Esophagus muscularis mucosa (tissue), 3 donors: ENCODE measurements around the gene PMF1.
"Not testable (repeated sequence)": the region's sequence is repeated elsewhere in the genome, so short reads cannot be mapped to it uniquely, and the experiment has no call there.

Experiments
- POLR2A ChIP-seq: fragments of 450-650 bp; IDR thresholded peaks from one replicate; pipeline ENCODE4 v1.6.1; 2017; ENCODE audit warnings: antibody characterized with exemption, moderate library complexity, mild to moderate bottlenecking, low read depth
- POLR2AphosphoS5 ChIP-seq, 2 donors: sonication (generic); formaldehyde crosslinking; IDR thresholded peaks; one replicate each; pipeline ENCODE4 v1.6.1; 2017; ENCODE audit warnings: antibody characterized with exemption in 2 of 2
- TF ChIP-seq, protein P1 (sequence below), 3 experiments: fragments of 200-600 bp in 2 of 3; fragments of 450-650 bp in 1 of 3; sonication (generic) in 2 of 3; IDR thresholded peaks; one replicate each; pipeline ENCODE4 v1.5.1; 2017 to 2019; ENCODE audit warnings: antibody characterized with exemption in 3 of 3, mild to moderate bottlenecking in 2 of 3, moderate library complexity in 1 of 3

DNA sequence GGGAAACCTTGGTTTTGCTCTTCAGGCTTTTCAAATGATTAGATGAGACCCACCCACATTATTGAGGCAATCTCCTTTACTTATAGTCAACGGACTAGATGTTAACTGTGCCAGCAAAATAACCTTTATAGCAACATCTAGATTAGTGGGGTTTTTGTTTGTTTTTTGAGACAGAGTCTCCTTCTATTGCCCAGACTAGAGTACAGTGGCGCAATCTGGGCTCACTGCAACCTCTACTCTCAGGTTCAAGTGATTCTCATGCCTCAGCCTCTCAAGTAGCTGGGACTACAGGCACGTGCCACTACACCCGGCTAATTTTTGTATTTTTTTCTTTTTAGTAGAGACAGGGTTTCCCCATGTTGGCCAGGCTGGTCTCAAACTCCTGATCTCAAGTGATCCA is 22.5 kb upstream of the PMF1 start:
- TF ChIP-seq, protein P1, sequence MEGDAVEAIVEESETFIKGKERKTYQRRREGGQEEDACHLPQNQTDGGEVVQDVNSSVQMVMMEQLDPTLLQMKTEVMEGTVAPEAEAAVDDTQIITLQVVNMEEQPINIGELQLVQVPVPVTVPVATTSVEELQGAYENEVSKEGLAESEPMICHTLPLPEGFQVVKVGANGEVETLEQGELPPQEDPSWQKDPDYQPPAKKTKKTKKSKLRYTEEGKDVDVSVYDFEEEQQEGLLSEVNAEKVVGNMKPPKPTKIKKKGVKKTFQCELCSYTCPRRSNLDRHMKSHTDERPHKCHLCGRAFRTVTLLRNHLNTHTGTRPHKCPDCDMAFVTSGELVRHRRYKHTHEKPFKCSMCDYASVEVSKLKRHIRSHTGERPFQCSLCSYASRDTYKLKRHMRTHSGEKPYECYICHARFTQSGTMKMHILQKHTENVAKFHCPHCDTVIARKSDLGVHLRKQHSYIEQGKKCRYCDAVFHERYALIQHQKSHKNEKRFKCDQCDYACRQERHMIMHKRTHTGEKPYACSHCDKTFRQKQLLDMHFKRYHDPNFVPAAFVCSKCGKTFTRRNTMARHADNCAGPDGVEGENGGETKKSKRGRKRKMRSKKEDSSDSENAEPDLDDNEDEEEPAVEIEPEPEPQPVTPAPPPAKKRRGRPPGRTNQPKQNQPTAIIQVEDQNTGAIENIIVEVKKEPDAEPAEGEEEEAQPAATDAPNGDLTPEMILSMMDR (IDR thresholded peaks at IDR 0.05): not testable (repeated sequence)
- TF ChIP-seq POLR2AphosphoS5 (IDR thresholded peaks at IDR 0.05); POLR2A: not testable (repeated sequence)
